Upper lobe of left lung (tissue), 4 donors: ENCODE data around the gene LRP8.

Source experiments
- POLR2A ChIP-seq, 4 donors: fragments of 450-650 bp; IDR thresholded peaks; one replicate each; pipeline ENCODE4 v1.5.1; 2016 to 2017; ENCODE audit warnings: antibody characterized with exemption in 4 of 4, mild to moderate bottlenecking in 2 of 4
- TF ChIP-seq, protein P1 (sequence below), 6 experiments: fragments of 450-650 bp in 4 of 6; fragments of 200-600 bp in 2 of 6; sonication (generic) in 2 of 6; IDR thresholded peaks; one replicate each; pipeline ENCODE4 v1.5.1; 2016 to 2019; ENCODE audit warnings: antibody characterized with exemption in 6 of 6

DNA sequence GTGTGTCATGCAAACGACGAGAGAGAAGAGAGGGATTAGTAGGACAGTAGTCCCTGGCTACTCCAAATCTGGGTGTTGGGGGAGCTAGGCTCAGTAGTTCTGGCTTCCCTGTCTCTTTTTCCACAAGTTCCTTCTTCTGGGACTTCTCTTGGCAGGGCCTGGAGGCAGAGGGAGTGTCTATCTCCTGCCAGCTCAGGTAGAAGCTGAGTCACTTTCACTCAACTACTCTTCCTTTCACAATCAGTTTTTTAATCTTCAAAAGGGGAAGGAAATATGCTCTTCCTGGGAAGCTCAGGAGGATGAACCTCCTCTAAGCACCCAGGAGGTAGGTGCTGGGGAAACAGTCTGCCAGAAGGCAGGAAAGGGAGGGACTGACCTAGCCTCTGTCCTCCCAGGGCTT is 54.3 kb downstream of the LRP8 start:
- TF ChIP-seq, protein P1, sequence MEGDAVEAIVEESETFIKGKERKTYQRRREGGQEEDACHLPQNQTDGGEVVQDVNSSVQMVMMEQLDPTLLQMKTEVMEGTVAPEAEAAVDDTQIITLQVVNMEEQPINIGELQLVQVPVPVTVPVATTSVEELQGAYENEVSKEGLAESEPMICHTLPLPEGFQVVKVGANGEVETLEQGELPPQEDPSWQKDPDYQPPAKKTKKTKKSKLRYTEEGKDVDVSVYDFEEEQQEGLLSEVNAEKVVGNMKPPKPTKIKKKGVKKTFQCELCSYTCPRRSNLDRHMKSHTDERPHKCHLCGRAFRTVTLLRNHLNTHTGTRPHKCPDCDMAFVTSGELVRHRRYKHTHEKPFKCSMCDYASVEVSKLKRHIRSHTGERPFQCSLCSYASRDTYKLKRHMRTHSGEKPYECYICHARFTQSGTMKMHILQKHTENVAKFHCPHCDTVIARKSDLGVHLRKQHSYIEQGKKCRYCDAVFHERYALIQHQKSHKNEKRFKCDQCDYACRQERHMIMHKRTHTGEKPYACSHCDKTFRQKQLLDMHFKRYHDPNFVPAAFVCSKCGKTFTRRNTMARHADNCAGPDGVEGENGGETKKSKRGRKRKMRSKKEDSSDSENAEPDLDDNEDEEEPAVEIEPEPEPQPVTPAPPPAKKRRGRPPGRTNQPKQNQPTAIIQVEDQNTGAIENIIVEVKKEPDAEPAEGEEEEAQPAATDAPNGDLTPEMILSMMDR (IDR thresholded peaks at IDR 0.05), result no peak
- no peak for TF ChIP-seq POLR2A (IDR thresholded peaks at IDR 0.05)
